ENCODE measurements around the gene PITRM1.
"Not testable (repeated sequence)": the region's sequence is repeated elsewhere in the genome, so short reads cannot be mapped to it uniquely, and the experiment has no call there.

Gene PITRM1

GRCh38 chr10:3172446-3173170 lies at the start of gene PITRM1:
TSS of gene PITRM1 (minus strand) at chr10:3172782. CDS start at chr10:3172772, 10 bp downstream.
- peak; percentile 99 to 100 for DNase-seq

DNA sequence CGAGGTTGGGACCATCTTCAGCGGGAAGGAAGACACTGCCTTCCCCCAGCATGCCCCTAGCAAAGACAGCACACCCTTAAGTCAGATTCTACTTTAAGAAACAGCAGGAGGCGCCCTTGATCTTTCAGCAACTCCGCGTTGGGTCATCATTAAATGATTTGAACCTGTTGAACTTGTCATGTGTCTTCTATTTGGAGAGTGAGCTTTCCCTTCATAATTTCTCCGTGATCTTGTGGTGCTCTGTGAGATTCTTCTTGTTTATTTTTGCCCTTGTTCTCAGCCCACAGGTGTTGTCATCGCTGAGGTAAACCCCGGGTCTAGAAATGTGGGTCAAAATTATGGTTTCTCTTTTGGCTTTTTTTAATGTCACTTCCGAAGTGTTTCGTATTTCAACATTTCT lies 49.5 kb upstream of the PITRM1 start:
- DNase-seq: peak in 1 of 2 donors; percentile 20

DNA sequence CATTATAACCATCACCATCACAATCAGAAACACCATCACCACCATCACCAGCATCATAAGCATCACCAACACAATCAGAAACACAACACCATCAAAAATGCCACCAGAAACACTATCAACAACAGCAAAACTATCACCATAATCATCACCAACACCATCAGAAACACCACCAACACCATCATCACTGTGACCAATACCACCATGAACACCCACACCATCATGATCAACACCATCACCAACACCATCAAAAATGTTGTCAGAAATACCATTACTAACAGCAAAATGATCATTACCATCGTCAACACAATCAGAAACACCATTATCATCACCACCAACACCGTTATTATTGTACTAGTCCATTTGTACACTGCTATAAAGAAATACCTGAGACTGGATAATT lies 49.0 kb upstream of the PITRM1 start:
- DNase-seq: not testable (repeated sequence)

DNA sequence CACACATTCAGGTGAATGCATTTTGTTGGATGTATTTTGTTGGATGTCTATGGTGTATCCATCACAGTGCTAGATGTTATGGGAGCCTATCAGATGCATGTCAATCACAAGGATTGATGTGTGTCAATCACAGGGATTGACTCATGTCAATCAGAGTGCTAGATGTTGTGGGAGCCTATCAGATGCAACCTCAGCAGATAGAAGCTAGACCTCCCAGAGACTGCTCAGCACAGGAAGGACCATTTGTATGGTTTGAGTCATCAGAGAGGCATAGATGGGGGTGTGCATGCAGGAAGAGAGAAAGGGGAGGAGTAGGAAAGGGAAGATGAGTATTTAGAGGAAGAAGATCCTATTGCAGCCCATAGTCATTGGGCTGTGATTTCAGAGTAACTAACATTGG lies 48.3 kb upstream of the PITRM1 start:
- DNase-seq: no peak

DNA sequence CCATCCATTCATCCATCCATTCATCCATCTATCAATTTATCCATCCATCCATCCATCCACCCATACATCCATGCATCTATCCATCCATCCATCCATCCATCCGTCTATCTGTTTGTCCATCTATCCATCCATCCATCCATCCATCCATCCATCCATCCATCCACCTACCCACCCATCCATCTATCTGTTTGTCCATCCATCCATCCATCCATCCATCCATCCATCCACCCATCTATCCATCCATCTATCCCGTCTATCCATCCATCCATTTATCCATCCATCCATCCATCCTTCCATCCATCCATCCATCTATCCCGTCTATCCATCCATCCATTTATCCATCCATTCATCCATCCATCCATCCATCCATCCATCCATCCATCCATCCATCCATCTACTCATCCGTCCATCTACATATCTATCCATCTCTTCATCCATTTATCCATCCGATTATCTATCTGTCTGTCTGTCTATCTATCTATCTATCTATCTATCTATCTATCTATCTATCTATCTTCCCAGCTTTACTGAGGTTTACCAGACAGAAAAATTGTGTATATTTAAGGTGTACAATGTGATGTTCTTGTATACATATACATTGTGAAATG lies 46.5 kb upstream of the PITRM1 start:
- not testable (repeated sequence) for DNase-seq

DNA sequence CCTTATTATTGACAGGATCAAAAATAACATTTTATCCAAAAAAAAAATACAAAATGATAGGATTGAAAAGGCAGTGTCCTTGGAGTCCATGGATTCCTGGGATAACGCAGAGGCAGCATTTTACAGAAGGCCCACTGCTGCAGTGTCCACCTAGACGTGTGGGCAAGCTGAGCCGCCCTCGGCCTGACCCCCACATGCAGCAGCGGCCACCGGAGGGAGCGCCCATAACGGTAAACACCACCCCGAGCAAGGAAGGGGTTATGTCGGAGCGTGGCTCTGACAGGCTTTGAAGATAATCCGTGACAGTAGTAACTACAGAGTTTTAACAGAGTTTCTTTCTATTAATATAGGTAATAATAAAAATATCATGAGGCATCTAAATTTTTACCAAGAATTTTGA lies 45.3 kb upstream of the PITRM1 start:
- DNase-seq: no peak

- DNase-seq: no peak
Observed at GRCh38 chr10:3217301-3217700, 44.7 kb upstream of the PITRM1 start.

DNA sequence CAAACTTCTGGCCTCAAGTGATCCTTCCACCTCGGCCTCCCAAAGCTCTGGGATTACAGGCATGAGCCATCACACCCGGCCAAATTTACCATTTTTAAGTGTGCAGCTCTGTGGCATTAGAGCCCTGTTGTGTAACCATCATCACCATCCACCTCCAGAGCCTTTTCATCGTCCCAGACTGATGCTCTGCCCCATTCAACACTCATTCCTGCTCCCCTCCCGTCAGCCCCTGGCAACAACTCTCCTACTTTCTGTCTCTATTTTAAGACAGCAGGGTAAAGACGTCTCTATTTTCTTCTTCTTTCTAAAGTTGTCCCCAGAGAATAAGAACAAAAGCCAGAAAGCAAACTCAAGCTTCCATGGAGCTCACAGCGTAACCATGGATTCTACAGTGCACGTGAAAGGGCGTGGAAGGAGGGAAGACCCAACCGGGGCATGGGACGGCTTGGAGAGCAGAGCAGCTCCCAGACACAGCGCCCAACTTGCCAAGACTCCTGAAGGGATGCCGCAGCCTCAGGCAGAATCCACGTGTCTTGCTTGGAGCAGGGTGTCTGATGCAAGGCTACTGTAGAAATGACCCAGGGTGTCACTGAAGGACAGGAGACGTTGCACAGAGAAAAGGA lies 42.7 kb upstream of the PITRM1 start:
- DNase-seq: no peak

GRCh38 chr10:3213758-3214515 lies 41.4 kb upstream of the PITRM1 start:
- no peak for DNase-seq

DNA sequence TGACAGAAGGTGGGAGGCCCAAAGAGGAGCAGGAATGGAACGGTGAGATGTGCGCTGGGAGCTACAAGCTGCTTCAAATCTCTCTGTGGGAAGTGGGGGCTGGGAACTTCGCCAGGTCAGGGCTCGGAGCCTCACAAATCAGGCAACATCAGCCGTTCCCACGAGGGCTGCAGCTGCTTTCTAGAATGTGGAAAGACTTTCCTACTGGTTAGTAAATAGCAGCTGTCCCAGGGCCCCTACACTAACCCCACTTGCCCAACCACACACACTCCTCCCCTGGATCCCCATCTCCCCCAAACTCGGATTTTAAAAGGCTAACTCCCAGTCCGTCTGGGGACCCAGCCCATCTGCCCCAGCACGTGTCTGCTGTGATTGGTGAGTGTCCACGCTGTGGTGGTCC lies 40.6 kb upstream of the PITRM1 start:
- DNase-seq: no peak

DNA sequence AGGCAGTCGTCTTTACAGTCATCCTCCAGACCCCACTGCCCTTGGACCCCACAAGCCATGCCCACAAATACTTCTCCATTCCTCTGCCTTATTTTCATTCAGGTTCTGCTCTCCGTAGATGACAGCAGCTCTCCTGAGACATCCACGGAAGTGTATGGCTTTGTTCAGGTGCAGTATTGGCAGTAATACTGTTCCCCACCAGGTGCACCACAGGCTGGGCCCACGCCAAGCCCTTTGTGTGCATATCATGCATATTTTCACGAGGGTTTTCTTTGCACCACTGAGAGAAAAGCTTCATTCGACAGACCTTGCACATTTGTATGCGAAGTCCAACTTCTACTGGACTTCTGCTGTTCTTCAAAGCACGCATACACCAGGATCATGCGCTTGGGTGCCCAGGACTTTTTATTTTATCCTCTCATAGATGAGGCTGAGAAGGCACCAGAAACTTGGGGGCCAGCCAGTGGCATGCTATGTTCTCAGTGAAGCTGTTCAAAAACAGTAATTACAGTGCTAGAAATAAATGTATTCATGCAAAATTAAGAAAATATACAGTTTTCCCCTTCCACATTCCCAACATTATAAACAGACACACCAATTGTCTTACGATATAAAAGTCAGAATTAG lies 37.8 kb upstream of the PITRM1 start:
- no peak for DNase-seq

GRCh38 chr10:3208481-3209406 lies 36.2 kb upstream of the PITRM1 start:
- DNase-seq: peak in 1 of 2 donors; percentile 9

- DNase-seq: no peak
Observed at GRCh38 chr10:3207351-3207750, 34.8 kb upstream of the PITRM1 start.

- DNase-seq: no peak
Observed at GRCh38 chr10:3206511-3207157, 34.1 kb upstream of the PITRM1 start.

- DNase-seq: no peak
Observed at GRCh38 chr10:3203972-3204371, 31.4 kb upstream of the PITRM1 start.

GRCh38 chr10:3203016-3203811 lies 30.6 kb upstream of the PITRM1 start:
- DNase-seq: no peak

DNA sequence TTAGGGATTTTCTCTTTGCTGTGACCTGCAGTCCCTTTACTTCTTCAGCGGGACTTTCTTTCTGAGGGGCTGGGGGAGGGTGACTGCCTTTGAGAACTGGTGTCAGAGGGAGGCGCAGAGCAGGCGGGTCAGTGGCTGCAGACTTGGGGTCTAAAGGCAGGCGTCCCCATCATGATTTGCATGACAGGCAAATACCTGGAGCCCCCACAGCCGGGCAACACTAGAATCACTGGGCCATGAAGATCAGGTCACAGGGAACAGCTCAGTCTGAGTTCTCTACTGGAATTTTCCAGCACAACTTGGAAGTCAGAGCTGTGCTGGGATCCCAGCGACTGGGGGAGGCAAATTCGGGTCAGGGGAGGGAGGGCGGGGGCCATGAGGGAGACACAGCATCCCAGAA lies 29.2 kb upstream of the PITRM1 start:
- no peak for DNase-seq

GRCh38 chr10:3199488-3199887 lies 26.9 kb upstream of the PITRM1 start:
- no peak for DNase-seq

DNA sequence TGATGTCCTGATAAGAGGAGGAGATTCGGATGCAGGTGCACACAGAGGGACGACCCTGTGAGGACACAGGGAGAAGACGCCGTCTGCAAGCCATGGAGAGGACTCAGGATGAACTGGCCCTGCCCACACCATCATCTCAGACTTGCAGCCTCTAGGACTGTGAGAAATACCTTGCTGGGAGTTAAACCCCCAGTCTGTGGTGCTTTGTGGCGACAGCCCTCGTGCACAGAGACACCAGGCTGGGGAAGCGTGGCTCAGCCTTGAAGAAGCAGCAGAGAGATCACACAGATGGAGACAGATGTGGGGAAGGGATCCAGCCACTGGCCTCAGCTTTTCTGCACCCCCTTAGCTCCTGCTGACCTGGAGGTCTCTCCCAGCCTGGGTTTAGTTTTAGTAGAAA lies 26.3 kb upstream of the PITRM1 start:
- DNase-seq: no peak

GRCh38 chr10:3197348-3198003 lies 24.9 kb upstream of the PITRM1 start:
- peak; percentile 40 to 54 for DNase-seq

Measured in CD4-positive, alpha-beta T cell treated with Interferon alpha-2 for 1 hour (primary cell).